GM12878 (cell line): Measurements from ENCODE around the gene TTC22. TPM values are rescaled to one million over a fixed set of nuclear protein-coding genes. Genes with fewer than 3 reads are reported as not detected.

ENCODE experiments used
- ATAC-seq: fragments of 200-7000 bp; cut with Tn5 transposase; 3 replicates; pipeline ENCODE4 v1.9.1; 2020; ENCODE audit warnings: mild to moderate bottlenecking, moderate library complexity
- BruUV-seq: library from RNA; stranded (reverse); fragments of 400-500 nt; replicated peaks from 2 replicates; lab custom pipeline; 2021; lab: Mats Ljungman, UMichigan
- CTCF ChIA-PET: fragments of 300-600 bp; sonication (Branson Sonifier 250); formaldehyde crosslinking; extraction: SDS; loops from one replicate; lab custom pipeline; 2021; ENCODE audit warnings: inconsistent platforms; lab: Yijun Ruan, JAX
- POLR2A ChIA-PET: fragments of 350-600 bp; formaldehyde crosslinking; extraction: SDS; loops from one replicate; lab custom pipeline; 2021; ENCODE audit warnings: inconsistent platforms; lab: Charles Lee
- RAD21 ChIA-PET: fragments of 300-600 bp; sonication (Branson Sonifier 250); formaldehyde crosslinking; loops from one replicate; lab custom pipeline; 2023; ENCODE audit warnings: antibody characterized with exemption; ENCODE audit not compliant: unreplicated experiment; lab: Charles Lee
- SMC1A ChIA-PET: fragments of 300-600 bp; sonication (Branson Sonifier 250); formaldehyde crosslinking; loops from one replicate; lab custom pipeline; 2023; ENCODE audit not compliant: unreplicated experiment, uncharacterized antibody; lab: Charles Lee
- DNase-seq: peaks from one replicate; pipeline ENCODE4 v3.0.0-alpha.2; 2011; ENCODE audit warnings: low read depth, low spot score
- FAIRE-seq: peaks from 3 replicates; lab custom pipeline; 2011; peaks lifted over from hg19 to GRCh38; lab: Jason Lieb, UNC
- H2AFZ ChIP-seq: 2 replicates; pipeline ENCODE4 v1.6.0; 2011; ENCODE audit warnings: low read depth, low read length, control low read depth; ENCODE audit not compliant: control insufficient read depth
- H3K27ac ChIP-seq: 2 replicates; pipeline ENCODE4 v1.5.1; 2011; ENCODE audit warnings: control low read depth; ENCODE audit not compliant: control insufficient read depth, insufficient read depth
- H3K27me3 ChIP-seq, 2 experiments: replicated peaks in 1 of 2; 2 replicates each; pipeline versions ENCODE4 v1.6.0 to v1.6.1; 2011; ENCODE audit warnings: low read length in 1 of 2; ENCODE audit not compliant: control insufficient read depth in 2 of 2, insufficient read depth in 2 of 2
- H3K36me3 ChIP-seq, 2 experiments: 2 replicates each; pipeline ENCODE4 v1.5.1; 2011; ENCODE audit warnings: low read length in 1 of 2; ENCODE audit not compliant: control insufficient read depth in 2 of 2, insufficient read depth in 2 of 2
- H3K4me1 ChIP-seq: 2 replicates; pipeline ENCODE4 v1.6.1; 2011; ENCODE audit warnings: mild to moderate bottlenecking, low read length, moderate library complexity, mixed read lengths; ENCODE audit not compliant: control insufficient read depth, insufficient read depth
- H3K4me2 ChIP-seq: 2 replicates; pipeline ENCODE4 v1.6.0; 2011; ENCODE audit warnings: control low read depth; ENCODE audit not compliant: control insufficient read depth, insufficient read depth
- H3K4me3 ChIP-seq: fragments of 200-600 bp; sonication (generic); 2 replicates; pipeline ENCODE4 v1.5.1; 2016
- H3K79me2 ChIP-seq: 2 replicates; pipeline ENCODE4 v1.6.0; 2011; ENCODE audit warnings: low read length; ENCODE audit not compliant: control insufficient read depth, insufficient read depth
- H3K9ac ChIP-seq: 2 replicates; pipeline ENCODE4 v1.8.0; 2011; ENCODE audit warnings: low read length, control low read depth, mixed read lengths; ENCODE audit not compliant: control insufficient read depth, insufficient read depth
- H3K9me3 ChIP-seq: replicated peaks from 3 replicates; pipeline ENCODE4 v1.5.1; 2011; ENCODE audit warnings: mild to moderate bottlenecking, low read length; ENCODE audit not compliant: control insufficient read depth, insufficient read depth
- H4K20me1 ChIP-seq: 2 replicates; pipeline ENCODE4 v1.6.0; 2011; ENCODE audit not compliant: control insufficient read depth, insufficient read depth
- BCL11A ChIP-seq: IDR thresholded peaks from 2 replicates; pipeline ENCODE4 v1.6.1; 2011; ENCODE audit warnings: low read depth, low read length
- BHLHE40 ChIP-seq, 2 experiments: fragments of 450-650 bp in 1 of 2; IDR thresholded peaks; 2 replicates each; pipeline ENCODE4 v1.6.1; 2011 to 2017; ENCODE audit warnings: low read depth in 2 of 2, borderline replicate concordance in 1 of 2, improper control_type of control experiment in 1 of 2, low read length in 1 of 2, mild to moderate bottlenecking in 1 of 2
- CHD1 ChIP-seq: IDR thresholded peaks from 2 replicates; pipeline ENCODE4 v1.6.1; 2012; ENCODE audit warnings: low read depth, low read length, improper control_type of control experiment
- DPF2 ChIP-seq: fragments of 450-650 bp; IDR thresholded peaks from 2 replicates; pipeline ENCODE4 v1.6.1; 2017; ENCODE audit warnings: mild to moderate bottlenecking
- EP300 ChIP-seq, 2 experiments: fragments of 150-350 bp in 1 of 2; IDR thresholded peaks; 2 replicates each; pipeline ENCODE4 v1.6.1; 2011 to 2012; ENCODE audit warnings: low read depth in 2 of 2, low read length in 2 of 2, borderline replicate concordance in 1 of 2, improper control_type of control experiment in 1 of 2, inconsistent platforms in 1 of 2; ENCODE audit not compliant: control insufficient read depth in 1 of 2
- FOXM1 ChIP-seq: IDR thresholded peaks from 2 replicates; pipeline ENCODE4 v1.6.1; 2012; ENCODE audit warnings: low read depth, mild to moderate bottlenecking, inconsistent platforms, low read length, moderate library complexity
- MTA2 ChIP-seq: fragments of 450-650 bp; IDR thresholded peaks from 2 replicates; pipeline ENCODE4 v1.6.1; 2016; ENCODE audit warnings: low read depth, mild to moderate bottlenecking, moderate library complexity
- NBN ChIP-seq: fragments of 450-650 bp; IDR thresholded peaks from 2 replicates; pipeline ENCODE4 v1.6.1; 2016
- NR2F1 ChIP-seq: fragments of 450-650 bp; conservative IDR thresholded peaks from 2 replicates; pipeline ENCODE4 v1.6.1; 2017; ENCODE audit warnings: mild to moderate bottlenecking
- POLR2AphosphoS2 ChIP-seq: IDR thresholded peaks from 2 replicates; pipeline ENCODE4 v1.6.1; 2011; ENCODE audit warnings: low read depth, mild to moderate bottlenecking, low read length, improper control_type of control experiment, moderate library complexity
- SPI1 ChIP-seq: IDR thresholded peaks from 2 replicates; pipeline ENCODE4 v1.6.1; 2011; ENCODE audit warnings: low read depth, mild to moderate bottlenecking, low read length, moderate library complexity, borderline replicate concordance; ENCODE audit not compliant: insufficient read depth
- STAT3 ChIP-seq: IDR thresholded peaks from 2 replicates; pipeline ENCODE4 v1.6.1; 2011; ENCODE audit warnings: low read depth, low read length, improper control_type of control experiment
- ZZZ3 ChIP-seq: IDR thresholded peaks from 2 replicates; pipeline ENCODE4 v1.6.1; 2011; ENCODE audit warnings: low read depth; ENCODE audit not compliant: control insufficient read depth, insufficient read length
- WGBS: methylation state at CpG from one replicate; pipeline ENCODE4 v1.1.6; 2016; ENCODE audit warnings: low lambda C conversion rate; ENCODE audit not compliant: insufficient replicate concordance, insufficient coverage; ENCODE audit errors: missing lambda C conversion rate; 5-methylcytosine and 5-hydroxymethylcytosine counted together
- in situ Hi-C: fragments of 300-500 bp; cut with MboI; formaldehyde crosslinking; loops from 9 replicates; pipeline ENCODE4 v1.14.3; 2018; ENCODE audit warnings: mixed read lengths
- intact Hi-C: fragments of 100-400 bp; cut with micrococcal nuclease; formaldehyde crosslinking; loops from one replicate; pipeline ENCODE4 v1.14.2; 2022; ENCODE audit not compliant: unreplicated experiment
- polyA plus RNA-seq, 11 experiments: library from polyadenylated mRNA; depleted of rRNA in 4 of 11; unstranded in 6 of 11; stranded (reverse) in 5 of 11; fragments of >200 nt; fragmentation: Nextera tagmentation in 4 of 11; fragmentation: Illumina TruSeq in 1 of 11; extraction: Ambion mirVana in 4 of 11; extraction: Trizol in 1 of 11; gene quantifications; 1 replicate in 1 of 11; 2 replicates in 10 of 11; pipeline versions ENCODE4 v1.2.1 to v1.2.3, GENCODE V29; 2011 to 2016; ENCODE audit warnings: inconsistent platforms in 2 of 11, missing spikeins in 2 of 11, low read depth in 1 of 11
- total RNA-seq, 4 experiments: library from RNA; depleted of rRNA in 3 of 4; stranded (reverse); fragments of >200 nt in 3 of 4; fragmentation: Illumina TruSeq in 1 of 4; extraction: Trizol in 1 of 4; gene quantifications; 2 replicates each; pipeline versions ENCODE4 v1.2.1 to v1.2.3, GENCODE V29; 2013 to 2021
- TF ChIP-seq, protein P1 (sequence below): IDR thresholded peaks from 2 replicates; pipeline ENCODE4 v1.6.1; 2011; ENCODE audit warnings: mild to moderate bottlenecking, low read depth, low read length, moderate library complexity; ENCODE audit not compliant: insufficient replicate concordance
- TF ChIP-seq, protein P2 (sequence below): fragments of 450-650 bp; IDR thresholded peaks from 2 replicates; pipeline ENCODE4 v1.6.1; 2018; ENCODE audit warnings: borderline replicate concordance, mild to moderate bottlenecking; ENCODE audit not compliant: partially characterized antibody

The TTC22 gene
- total and polyA plus RNA-seq, 10 of the 15 experiments (the other 5 are each of a cell fraction or from before 2014, with no cell fraction given): 0.64 to 5.1 (median 1.9) TPM

DNA sequence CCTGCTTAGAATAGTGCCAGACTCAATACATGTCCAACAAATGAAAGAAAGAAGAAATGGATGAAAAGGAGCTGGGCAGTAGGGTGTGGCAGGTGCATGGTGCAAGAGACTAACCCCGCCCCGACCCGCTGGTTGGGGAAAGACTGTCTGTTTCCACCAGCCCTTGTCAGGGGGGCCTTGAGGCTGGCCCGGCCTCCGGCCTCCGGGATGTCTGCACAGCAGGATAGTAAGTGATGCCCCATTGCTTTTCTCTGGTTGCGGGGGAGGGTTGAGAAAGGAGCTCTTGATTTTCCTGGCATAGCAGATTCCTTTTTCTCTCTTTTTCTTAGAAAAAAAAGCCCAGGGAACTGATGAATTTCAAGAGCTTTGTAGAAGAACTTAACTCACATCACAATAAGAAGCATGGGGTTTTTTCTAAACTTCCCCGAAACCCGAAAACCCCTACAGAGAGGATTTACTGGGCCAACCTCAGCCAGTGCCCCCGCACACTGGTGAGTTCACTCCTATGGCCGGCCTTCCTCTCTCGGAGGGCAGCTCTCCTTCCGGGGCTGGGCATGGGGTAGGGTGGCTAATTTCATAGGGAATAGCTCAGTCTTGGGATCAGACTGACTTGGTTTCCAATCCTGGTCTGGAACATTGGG, 12.5 kb upstream of the TTC22 start (continued):
- TF ChIP-seq EP300 (IDR thresholded peaks at IDR 0.05; ENCODE audit: borderline replicate concordance in 1 of 2, control insufficient read depth in 1 of 2, low read depth in 2 of 2, low read length in 2 of 2) (0 out of 4 replicates have a peak, but pooled peaks of 1 of the 2 experiments have one; percentile 2), CHD1 (no peak), POLR2AphosphoS2 (no peak)

DNA sequence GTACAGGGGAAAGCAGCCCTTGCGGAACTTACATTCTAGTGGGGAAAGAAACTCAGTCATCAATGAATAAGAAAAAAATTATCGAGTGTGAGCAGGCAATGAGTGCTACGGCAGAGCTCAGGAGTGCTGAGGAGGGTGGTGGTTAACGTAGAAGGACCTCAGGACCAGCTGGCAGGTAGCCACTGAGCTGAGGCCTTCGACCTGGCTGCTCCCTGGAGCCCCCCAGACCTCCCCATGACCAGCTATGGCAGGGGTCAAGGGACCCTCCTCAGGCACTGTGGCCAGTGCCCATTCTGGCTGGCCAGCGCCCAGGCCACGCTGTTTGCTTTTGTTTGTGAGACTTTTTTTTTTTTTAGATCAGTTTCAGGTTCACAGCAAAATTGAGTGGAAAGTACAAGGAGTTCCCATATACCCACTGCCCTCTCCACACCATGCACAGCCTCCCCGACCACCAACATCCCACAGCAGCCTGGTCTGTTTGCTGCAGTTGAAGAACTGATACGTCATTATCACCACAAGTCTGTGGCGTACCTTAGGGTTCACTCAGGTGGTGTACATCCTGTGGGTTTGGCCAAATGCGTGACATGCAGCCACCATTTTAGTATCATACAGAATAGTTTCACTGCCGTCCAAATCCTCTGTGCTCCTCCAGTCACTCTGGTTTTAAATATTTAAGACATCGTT, 11.8 kb upstream of the TTC22 start:
- peak overlapping the region; percentile 26 for H3K4me2 ChIP-seq
- DNase-seq (peak; percentile 42), FAIRE-seq (peak; percentile 68), ATAC-seq (peak; percentile 79)
- SMC1A ChIA-PET: interaction anchor here (0.8 to 1.8 kb wide), 7 partner anchors 12 to 324 kb away, joined by 3 to 6 read pairs (median 4); partner anchors contain the start of genes DHCR24 and TTC22
- H3K9me3 ChIP-seq: no peaks in the 10 kb centered on the region
- CTCF ChIA-PET: interaction anchor here (1.1 to 7.6 kb wide), 5 partner anchors 12 to 744 kb away, joined by 4 to 44 read pairs (median 4); partner anchors contain the start of genes TTC22 and TTC4
- RAD21 ChIA-PET: interaction anchor here (1.0 to 2.7 kb wide), 6 partner anchors 12 to 690 kb away, joined by 3 to 11 read pairs (median 3); partner anchors contain the start of gene TTC22
- no peaks in the 10 kb centered on the region for H3K79me2 ChIP-seq
- peak overlapping the region; percentile 37 for H2AFZ ChIP-seq
- no TSS peak for BruUV-seq
- no peak overlapping the region for H3K4me3 ChIP-seq
- POLR2A ChIA-PET: no interaction called here
- 39% methylated on average over 13 of the region's 13 CpGs for WGBS
- no peaks in the 10 kb centered on the region for H4K20me1 ChIP-seq
- H3K4me1 ChIP-seq: peaks cover 13% of the 10 kb centered on the region
- no peak overlapping the region for H3K9ac ChIP-seq
- no peaks in the 10 kb centered on the region for H3K36me3 ChIP-seq
- no peak overlapping the region for H3K27ac ChIP-seq
- no peaks in the 10 kb centered on the region for H3K27me3 ChIP-seq
- intact Hi-C loops: loop anchor here (5.0 kb wide), 4 partner anchors 311 to 631 kb away; partner anchors contain the start of gene SSBP3
- in situ Hi-C loops: loop anchor here (5.0 kb wide), 1 partner anchor 146 kb away; no protein-coding TSS in a partner anchor
- no peak for TF ChIP-seq STAT3
- no peak for TF ChIP-seq DPF2
- TF ChIP-seq, protein P1, sequence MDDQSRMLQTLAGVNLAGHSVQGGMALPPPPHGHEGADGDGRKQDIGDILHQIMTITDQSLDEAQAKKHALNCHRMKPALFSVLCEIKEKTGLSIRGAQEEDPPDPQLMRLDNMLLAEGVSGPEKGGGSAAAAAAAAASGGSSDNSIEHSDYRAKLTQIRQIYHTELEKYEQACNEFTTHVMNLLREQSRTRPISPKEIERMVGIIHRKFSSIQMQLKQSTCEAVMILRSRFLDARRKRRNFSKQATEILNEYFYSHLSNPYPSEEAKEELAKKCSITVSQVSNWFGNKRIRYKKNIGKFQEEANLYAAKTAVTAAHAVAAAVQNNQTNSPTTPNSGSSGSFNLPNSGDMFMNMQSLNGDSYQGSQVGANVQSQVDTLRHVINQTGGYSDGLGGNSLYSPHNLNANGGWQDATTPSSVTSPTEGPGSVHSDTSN: no peak
- TF ChIP-seq NR2F1: no peak
- TF ChIP-seq BCL11A: peak; percentile 21; the same call in 1 of the 2 replicates
- TF ChIP-seq BHLHE40 (IDR thresholded peaks at IDR 0.05; ENCODE audit: borderline replicate concordance in 1 of 2, low read depth in 2 of 2, low read length in 1 of 2): 0 out of 4 replicates have a peak, but pooled peaks of 1 of the 2 experiments have one; percentile 16
- TF ChIP-seq FOXM1: no peak
- TF ChIP-seq NBN: peak; percentile 31; the same call in 1 of the 2 replicates
- no peak for TF ChIP-seq ZZZ3
- TF ChIP-seq, protein P2, sequence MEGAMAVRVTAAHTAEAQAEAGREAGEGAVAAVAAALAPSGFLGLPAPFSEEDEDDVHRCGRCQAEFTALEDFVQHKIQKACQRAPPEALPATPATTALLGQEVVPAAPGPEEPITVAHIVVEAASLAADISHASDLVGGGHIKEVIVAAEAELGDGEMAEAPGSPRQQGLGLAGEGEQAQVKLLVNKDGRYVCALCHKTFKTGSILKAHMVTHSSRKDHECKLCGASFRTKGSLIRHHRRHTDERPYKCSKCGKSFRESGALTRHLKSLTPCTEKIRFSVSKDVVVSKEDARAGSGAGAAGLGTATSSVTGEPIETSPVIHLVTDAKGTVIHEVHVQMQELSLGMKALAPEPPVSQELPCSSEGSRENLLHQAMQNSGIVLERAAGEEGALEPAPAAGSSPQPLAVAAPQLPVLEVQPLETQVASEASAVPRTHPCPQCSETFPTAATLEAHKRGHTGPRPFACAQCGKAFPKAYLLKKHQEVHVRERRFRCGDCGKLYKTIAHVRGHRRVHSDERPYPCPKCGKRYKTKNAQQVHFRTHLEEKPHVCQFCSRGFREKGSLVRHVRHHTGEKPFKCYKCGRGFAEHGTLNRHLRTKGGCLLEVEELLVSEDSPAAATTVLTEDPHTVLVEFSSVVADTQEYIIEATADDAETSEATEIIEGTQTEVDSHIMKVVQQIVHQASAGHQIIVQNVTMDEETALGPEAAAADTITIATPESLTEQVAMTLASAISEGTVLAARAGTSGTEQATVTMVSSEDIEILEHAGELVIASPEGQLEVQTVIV: no peak
- no peak for TF ChIP-seq SPI1
- TF ChIP-seq MTA2: peak; percentile 23; the same call in 1 of the 2 replicates
